ENCODE data around the gene TMTC3.

- TF ChIP-seq CTCF (IDR thresholded peaks at IDR 0.05) (no peak), POLR2A (IDR thresholded peaks at IDR 0.05) (no peak)
Observed at GRCh38 chr12:88156075-88156654, 14.1 kb downstream of the TMTC3 start.
